Endometrial microvascular endothelial cells (primary cell): ENCODE data around the gene PDK1. TPM values are rescaled to one million over a fixed set of nuclear protein-coding genes. Genes with fewer than 3 reads are reported as not detected.
"Not testable (repeated sequence)": the region's sequence is repeated elsewhere in the genome, so short reads cannot be mapped to it uniquely, and the experiment has no call there.

Source experiments
- in situ Hi-C: cut with HindIII; loops from 2 replicates; pipeline ENCODE4 v1.10.0; 2017; ENCODE audit warnings: low sequenced_read_pairs, low pct_unique_long_range_greater_than_20kb; ENCODE audit errors: inconsistent ontology term
- total RNA-seq: library from RNA; depleted of rRNA; stranded (reverse); fragments of >200 nt; gene quantifications from one replicate; pipeline ENCODE4 v1.2.3, GENCODE V29; 2015; ENCODE audit errors: inconsistent ontology term

The PDK1 gene
- total RNA-seq, 1 donor from 2014 or later = 11.2 TPM

DNA sequence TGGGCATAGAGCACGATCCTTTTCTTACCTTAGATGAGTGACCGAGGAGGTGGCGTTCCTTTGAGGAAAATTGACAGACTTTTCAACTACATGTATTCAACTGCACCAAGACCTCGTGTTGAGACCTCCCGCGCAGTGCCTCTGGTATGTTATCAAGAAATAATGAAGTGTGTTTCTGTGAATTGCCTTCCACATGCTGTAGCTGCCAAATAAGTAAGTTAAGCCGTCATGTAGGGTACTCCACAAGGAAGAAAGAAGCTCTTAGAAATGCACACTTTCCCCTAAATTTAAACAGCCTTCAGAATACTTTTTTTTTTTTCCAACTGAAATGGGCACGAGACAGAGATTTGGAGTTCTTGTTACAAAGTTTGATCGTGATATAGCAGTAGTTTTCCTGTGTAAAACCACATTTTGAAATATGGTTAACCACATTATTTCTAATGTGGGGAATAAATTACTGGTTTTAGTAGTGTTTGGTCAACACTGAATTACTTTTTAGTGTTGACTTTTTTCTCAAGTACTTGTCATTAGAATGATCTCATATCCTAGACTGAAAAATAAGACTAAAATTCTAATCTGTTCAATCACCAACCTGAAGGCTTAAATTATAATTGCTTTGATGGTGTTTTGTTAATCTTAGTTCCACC is 30.5 kb downstream of the PDK1 start:
- in situ Hi-C loops = no loop called here

DNA sequence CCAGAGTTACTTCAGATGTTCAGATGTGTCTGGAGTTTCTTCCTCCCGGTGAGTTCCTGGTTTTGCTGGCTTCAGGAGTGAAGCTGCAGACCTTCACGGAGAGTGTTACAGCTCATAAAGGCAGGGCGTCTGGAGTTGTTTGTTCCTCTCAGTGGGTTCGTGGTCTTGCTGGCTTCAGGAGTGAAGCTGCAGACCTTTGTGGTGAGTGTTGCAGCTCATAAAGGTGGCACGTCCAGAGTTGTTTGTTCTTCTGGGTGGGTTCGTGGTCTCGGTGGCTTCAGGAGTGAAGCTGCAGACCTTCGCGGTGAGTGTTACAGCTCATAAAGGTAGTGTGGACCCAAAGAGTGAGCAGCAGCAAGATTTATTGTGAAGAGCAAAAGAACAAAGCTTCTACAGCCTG is 31.3 kb downstream of the PDK1 start:
- in situ Hi-C loops = not testable (repeated sequence)

DNA sequence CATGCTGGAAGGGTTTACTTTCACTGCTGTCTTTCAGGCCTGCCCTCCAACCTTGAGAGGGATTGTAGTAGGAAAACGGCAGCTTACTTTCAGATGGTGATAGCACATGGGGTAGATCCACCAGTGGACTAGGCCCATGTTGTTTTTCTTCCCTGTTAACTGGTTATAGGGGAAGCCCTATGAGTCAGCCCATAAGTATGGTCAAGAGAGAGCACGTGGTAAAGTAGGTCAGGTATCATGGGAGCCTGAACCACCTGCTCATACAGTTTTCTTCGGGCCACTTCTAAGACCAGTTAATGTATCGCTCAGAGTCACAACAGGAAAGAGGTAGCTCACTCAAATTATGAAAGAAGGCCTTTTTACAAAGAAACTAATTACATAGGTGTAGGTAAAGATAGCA is 33.0 kb downstream of the PDK1 start:
- in situ Hi-C loops = no loop called here

DNA sequence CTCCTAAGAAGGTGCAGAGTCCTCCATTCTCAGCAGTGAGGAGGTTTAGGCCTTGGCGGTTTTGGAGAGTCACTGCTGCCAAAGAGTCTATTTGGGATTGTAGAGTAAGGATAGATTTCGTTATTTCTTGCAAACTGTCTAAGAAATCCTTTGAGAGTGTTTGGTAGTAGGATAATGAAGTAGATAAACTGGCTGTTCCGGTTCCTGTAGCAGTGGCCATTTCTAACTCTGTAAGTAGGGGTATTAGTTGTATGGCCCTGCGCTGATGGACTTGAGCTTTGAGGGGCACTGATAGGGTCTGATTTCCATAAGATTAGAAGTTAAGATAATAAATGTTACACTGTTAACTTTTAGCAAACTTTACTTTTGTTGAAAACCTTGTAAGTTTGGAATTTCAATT is 35.5 kb downstream of the PDK1 start:
- in situ Hi-C loops = not testable (repeated sequence)

GRCh38 chr2:172592190-172592589 is 36.3 kb downstream of the PDK1 start:
- in situ Hi-C loops = not testable (repeated sequence)

DNA sequence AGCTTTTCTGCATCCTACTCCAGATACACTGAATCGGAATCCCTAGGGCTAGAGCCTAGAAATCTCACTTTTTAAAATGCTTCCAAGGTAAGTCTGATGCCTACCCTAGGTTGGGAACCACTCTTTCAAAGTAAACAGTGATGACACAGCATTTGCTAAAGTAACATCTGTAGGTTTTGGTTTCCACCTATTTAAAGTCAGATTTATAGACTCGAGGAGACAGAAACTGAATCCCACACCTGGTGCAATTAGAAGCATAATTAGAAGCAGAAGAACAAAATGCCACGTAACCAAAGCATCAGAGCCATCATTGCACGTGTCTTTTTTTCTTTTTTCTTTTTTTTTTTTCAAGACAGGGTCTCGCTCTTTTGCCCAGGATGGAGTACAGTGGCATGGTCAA is 40.9 kb downstream of the PDK1 start:
- in situ Hi-C loops = no loop called here

DNA sequence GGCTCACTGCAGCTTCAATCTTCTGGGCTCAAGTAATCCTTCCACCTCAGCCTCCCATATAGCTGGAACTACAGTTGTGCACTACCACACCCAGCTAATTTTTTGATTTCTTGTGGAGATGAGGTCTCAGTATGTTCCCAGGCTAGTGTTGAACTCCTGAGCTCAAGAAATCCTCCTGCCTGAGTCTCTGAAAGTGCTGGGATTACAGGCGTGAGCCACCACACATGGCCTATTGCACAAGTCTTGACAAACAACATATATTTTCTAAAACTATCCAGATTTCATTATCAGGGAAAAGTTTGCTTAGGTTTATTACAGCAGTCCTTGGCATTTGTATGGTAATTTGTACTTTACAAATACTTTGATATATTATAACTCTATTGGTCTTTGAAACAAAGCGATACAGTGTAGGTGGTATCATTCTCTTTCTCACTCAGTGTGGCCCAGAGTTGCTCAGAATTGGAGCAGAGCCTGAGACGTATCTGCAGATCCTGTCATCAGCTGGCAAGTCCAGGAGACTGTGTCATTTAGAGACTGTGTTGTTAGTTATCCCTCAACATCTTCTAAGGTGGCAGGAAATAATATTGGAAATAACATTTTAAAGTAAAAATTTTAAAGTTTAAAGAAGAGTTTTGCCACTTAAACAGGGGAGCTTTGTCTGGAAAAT is 41.4 kb downstream of the PDK1 start:
- in situ Hi-C loops = no loop called here

- in situ Hi-C loops = no loop called here
Measured at GRCh38 chr2:172599947-172600346, 44.1 kb downstream of the PDK1 start.

DNA sequence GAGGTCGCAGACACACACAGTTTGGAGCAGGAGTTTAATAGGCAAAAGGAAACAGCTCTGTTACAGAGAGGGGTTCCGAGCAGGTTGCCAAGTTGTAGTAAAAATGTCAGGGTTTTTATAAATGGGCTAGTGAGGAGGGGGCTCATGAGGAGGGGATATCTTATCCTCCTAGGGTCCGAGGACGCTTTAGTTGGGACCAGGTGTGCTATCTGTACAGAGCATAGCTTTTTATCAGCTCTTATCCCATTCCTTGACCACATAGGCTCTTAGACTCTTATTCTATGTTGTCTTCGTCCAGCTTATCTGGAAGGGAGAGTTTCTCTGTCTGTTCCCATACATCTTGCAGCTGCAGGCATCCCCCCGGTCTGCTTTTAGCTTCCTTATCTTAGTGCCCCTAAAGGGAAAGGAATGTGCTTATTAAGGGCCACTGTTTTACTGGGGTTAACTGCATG is 44.7 kb downstream of the PDK1 start:
- in situ Hi-C loops = no loop called here

DNA sequence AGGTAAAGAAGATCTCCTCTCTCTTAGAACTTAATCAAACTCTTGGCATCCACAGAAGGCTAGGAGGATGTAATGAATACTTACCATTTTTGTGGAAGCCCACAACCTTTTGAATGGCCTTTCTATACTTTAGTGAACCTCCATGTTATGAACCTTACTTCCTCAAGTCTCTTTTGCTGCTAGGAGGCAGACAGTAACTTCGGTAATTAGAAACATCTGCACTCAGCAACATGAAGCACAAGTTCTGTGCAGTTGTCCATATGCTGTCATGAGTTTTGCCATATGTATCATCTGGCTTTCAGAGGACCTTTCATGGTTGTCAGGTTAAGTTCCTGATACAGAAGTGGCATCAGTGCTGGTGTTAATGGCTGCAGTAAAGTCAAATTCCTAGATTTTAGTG is 50.4 kb downstream of the PDK1 start:
- in situ Hi-C loops = no loop called here

GRCh38 chr2:172607379-172607928 is 51.6 kb downstream of the PDK1 start:
- in situ Hi-C loops = no loop called here

DNA sequence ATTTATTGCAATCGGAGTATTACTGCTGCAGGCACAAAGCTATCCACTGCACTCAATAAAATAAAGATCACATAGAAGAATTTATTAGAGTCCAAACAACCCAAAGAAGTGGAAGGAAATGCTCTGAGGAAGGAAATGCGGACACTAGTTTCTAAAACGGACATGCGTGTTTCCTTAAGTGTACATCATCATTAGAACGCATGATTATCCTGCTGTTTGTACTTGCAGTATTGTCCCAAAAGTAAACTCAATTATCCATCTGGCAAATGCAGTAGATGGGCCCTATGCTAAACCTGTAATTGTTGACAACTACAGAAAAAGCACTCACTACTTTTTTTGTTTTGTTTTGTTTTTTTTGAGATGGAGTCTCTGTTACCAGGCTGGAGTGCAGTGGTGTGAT is 53.6 kb downstream of the PDK1 start:
- in situ Hi-C loops = no loop called here

GRCh38 chr2:172612051-172612450 is 56.2 kb downstream of the PDK1 start:
- in situ Hi-C loops = no loop called here

DNA sequence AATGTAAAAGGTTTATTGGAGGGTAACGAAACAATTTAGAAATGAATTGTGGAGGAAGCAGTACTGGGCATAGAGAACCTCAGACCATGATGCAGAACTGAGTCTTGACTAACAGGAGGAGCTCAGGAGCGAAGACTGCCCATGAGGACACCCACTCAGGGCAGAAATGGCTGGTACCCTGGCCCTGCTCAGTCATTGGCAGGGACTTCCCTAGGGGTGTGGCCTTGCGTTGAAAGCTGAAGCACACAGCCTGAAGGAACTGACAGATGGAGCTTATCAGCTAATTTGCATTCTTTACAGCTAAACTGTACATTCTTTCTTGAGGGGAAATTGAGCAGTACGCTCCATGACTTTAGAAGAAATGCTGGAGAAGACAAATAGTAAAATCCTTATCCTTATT is 57.1 kb downstream of the PDK1 start:
- in situ Hi-C loops = no loop called here

GRCh38 chr2:172613615-172614231 is 57.8 kb downstream of the PDK1 start:
- in situ Hi-C loops = no loop called here

DNA sequence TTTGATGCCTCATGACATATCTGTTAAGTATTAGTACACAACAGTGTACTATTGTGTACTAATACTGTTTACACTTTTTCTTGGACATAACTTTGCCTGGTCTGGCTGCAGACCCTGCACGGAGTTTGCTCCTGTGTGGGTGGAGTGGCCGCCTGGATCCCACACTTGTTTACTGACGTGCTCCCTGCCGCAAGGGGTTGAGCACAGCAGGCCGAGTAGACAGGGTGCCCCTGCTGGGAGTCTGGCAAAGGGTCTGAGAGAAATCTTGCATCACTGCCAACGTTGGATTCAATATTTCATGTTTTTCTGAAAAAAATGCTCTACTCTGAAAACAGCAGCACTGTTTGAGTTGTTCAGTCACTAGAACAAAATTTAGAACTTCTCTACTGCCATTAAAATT is 59.0 kb downstream of the PDK1 start:
- in situ Hi-C loops = no loop called here

DNA sequence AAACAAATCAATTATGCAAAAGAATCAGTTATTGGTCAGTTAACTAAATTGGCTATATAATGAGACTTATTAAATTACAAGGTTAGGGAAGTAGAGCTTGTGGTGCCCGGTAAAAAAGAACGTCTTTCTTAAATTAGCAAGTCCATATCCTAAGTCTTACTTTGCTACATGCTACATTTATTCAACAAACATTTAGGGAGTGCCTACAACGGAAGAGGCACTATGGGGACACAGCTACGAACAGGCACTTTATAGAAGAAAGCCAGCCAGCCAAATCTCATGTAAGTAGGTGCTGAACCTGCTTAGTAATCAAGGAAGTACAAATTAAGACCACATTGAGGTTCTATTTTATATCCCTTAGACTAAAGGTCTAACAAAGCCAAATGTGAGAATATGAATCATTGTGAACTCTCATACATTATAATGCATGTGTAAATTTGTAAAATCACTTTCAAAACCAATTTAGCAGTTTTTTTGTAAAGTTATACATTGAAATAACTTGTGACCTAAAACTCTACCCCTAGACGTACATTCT is 59.9 kb downstream of the PDK1 start:
- in situ Hi-C loops = no loop called here

- in situ Hi-C loops = no loop called here
Measured at GRCh38 chr2:172617115-172617514, 61.2 kb downstream of the PDK1 start.

GRCh38 chr2:172623249-172623965 is 67.5 kb downstream of the PDK1 start:
- in situ Hi-C loops = no loop called here
